ENCODE results near the gene RNF220.

GRCh38 chr1:44534771-44535170 lies 129.7 kb downstream of the RNF220 start:
- TF ChIP-seq POLR2AphosphoS5 (IDR thresholded peaks at IDR 0.05), result no peak
- no peak for TF ChIP-seq POLR2A (IDR thresholded peaks at IDR 0.05)
